SU-DHL-6 (cell line): ENCODE results near the gene SCN8A.

Experiments used
- H2AFZ ChIP-seq: fragments of 200-600 bp; sonication (generic); 2 replicates; pipeline ENCODE4 v1.6.1; 2014; ENCODE audit warnings: low read depth, mild to moderate bottlenecking, moderate library complexity, mixed read lengths, antibody characterized with exemption, low read length; ENCODE audit not compliant: severe bottlenecking
- H3F3A ChIP-seq: fragments of 200-600 bp; shearing (Covaris generic); 2 replicates; pipeline ENCODE4 v1.6.0; 2016; ENCODE audit warnings: antibody characterized with exemption, mild to moderate bottlenecking; ENCODE audit not compliant: insufficient read depth
- H3K27ac ChIP-seq: fragments of 200-600 bp; sonication (generic); 2 replicates; pipeline ENCODE4 v1.5.1; 2016; ENCODE audit warnings: low read depth, mild to moderate bottlenecking, low read length, moderate library complexity, mixed read lengths
- H3K27me3 ChIP-seq: fragments of 200-600 bp; sonication (generic), shearing (Covaris generic); 2 replicates; pipeline ENCODE4 v1.6.0; 2014; ENCODE audit warnings: mild to moderate bottlenecking, low read length
- H3K36me3 ChIP-seq: fragments of 200-600 bp; sonication (generic); 2 replicates; pipeline ENCODE4 v1.6.1; 2014; ENCODE audit warnings: mild to moderate bottlenecking, low read length, mixed read lengths
- H3K4me2 ChIP-seq: fragments of 300-600, 200-600 bp; shearing (Covaris generic), sonication (generic); 2 replicates; pipeline ENCODE4 v1.6.0; 2014; ENCODE audit warnings: low read length, low read depth, mild to moderate bottlenecking; ENCODE audit not compliant: poor library complexity, severe bottlenecking
- H3K4me3 ChIP-seq: fragments of 200-600 bp; sonication (generic); 2 replicates; pipeline ENCODE4 v1.5.1; 2014; ENCODE audit warnings: antibody characterized with exemption, low read length, mild to moderate bottlenecking, mixed read lengths; ENCODE audit not compliant: insufficient read depth, poor library complexity, severe bottlenecking
- H3K79me2 ChIP-seq: fragments of 200-600 bp; sonication (generic); 2 replicates; pipeline ENCODE4 v1.6.1; 2014; ENCODE audit warnings: mild to moderate bottlenecking, low read length, moderate library complexity; ENCODE audit not compliant: insufficient read depth
- H3K9ac ChIP-seq: fragments of 200-600 bp; sonication (generic); 2 replicates; pipeline ENCODE4 v1.7.0; 2014; ENCODE audit warnings: mild to moderate bottlenecking, low read length
- H3K9me2 ChIP-seq: fragments of 200-600 bp; sonication (generic); replicated peaks from 2 replicates; pipeline ENCODE4 v1.6.1; 2014; ENCODE audit warnings: low read length; ENCODE audit not compliant: insufficient read depth
- H3K9me3 ChIP-seq: fragments of 200-600 bp; sonication (generic); 2 replicates; pipeline ENCODE4 v1.6.1; 2014; ENCODE audit warnings: low read length, mixed read lengths; ENCODE audit not compliant: insufficient read depth
- H4K20me1 ChIP-seq: fragments of 200-600 bp; sonication (generic); 2 replicates; pipeline ENCODE4 v1.6.1; 2014; ENCODE audit warnings: low read depth, mild to moderate bottlenecking, antibody characterized with exemption, low read length, moderate library complexity, mixed read lengths
- CTCF ChIP-seq: fragments of 200-600 bp; sonication (generic); IDR thresholded peaks from one replicate; pipeline ENCODE4 v1.5.1; 2017; ENCODE audit warnings: antibody characterized with exemption, mild to moderate bottlenecking, low read length, moderate library complexity; ENCODE audit not compliant: insufficient read depth, poor library complexity, severe bottlenecking
- EZH2phosphoT487 ChIP-seq: fragments of 200-600 bp; sonication (generic), shearing (Covaris generic); conservative IDR thresholded peaks from 2 replicates; pipeline ENCODE4 v1.6.1; 2018; ENCODE audit warnings: mild to moderate bottlenecking, antibody characterized with exemption, low read length, moderate library complexity, mixed read lengths

Gene SCN8A

GRCh38 chr12:51702587-51702986, 111.6 kb downstream of the SCN8A start:
- no peak overlapping the region for H3K4me2 ChIP-seq
- H3F3A ChIP-seq = no peaks in the 10 kb centered on the region
- no peak overlapping the region for H3K4me3 ChIP-seq
- no peak overlapping the region for H3K9ac ChIP-seq
- no peaks in the 10 kb centered on the region for H3K9me2 ChIP-seq
- TF ChIP-seq CTCF (no peak), EZH2phosphoT487 (no peak)
- no peaks in the 10 kb centered on the region for H3K79me2 ChIP-seq
- no peak overlapping the region for H3K27ac ChIP-seq
- H3K36me3 ChIP-seq = no peaks in the 10 kb centered on the region
- H4K20me1 ChIP-seq = no peaks in the 10 kb centered on the region
- no peak overlapping the region for H2AFZ ChIP-seq
- no peaks in the 10 kb centered on the region for H3K27me3 ChIP-seq
- no peaks in the 10 kb centered on the region for H3K9me3 ChIP-seq

- Histone ChIP-seq H3K9me2 (no peaks in the 10 kb centered on the region), H3K9ac (no peak overlapping the region), H3K36me3 (no peaks in the 10 kb centered on the region), H3K27ac (no peak overlapping the region), H3K79me2 (no peaks in the 10 kb centered on the region), H3K4me3 (no peak overlapping the region), H3K4me2 (no peak overlapping the region), H3F3A (no peaks in the 10 kb centered on the region), H3K27me3 (no peaks in the 10 kb centered on the region), H4K20me1 (no peaks in the 10 kb centered on the region), H3K9me3 (no peaks in the 10 kb centered on the region), H2AFZ (no peak overlapping the region)
- TF ChIP-seq CTCF = no peak
Measured at GRCh38 chr12:51705450-51705849, 114.4 kb downstream of the SCN8A start.

- no peaks in the 10 kb centered on the region for H3K9me2 ChIP-seq
- H3K36me3 ChIP-seq = no peaks in the 10 kb centered on the region
- H4K20me1 ChIP-seq = no peaks in the 10 kb centered on the region
- no peak overlapping the region for H3K4me3 ChIP-seq
- no peak overlapping the region for H3K9ac ChIP-seq
- no peak overlapping the region for H3K4me2 ChIP-seq
- no peak overlapping the region for H3K27ac ChIP-seq
- no peaks in the 10 kb centered on the region for H3K79me2 ChIP-seq
- no peaks in the 10 kb centered on the region for H3K27me3 ChIP-seq
- H3K9me3 ChIP-seq = no peaks in the 10 kb centered on the region
- no peaks in the 10 kb centered on the region for H3F3A ChIP-seq
- TF ChIP-seq CTCF (no peak), EZH2phosphoT487 (no peak)
- no peak overlapping the region for H2AFZ ChIP-seq
Measured at GRCh38 chr12:51706206-51706605, 115.2 kb downstream of the SCN8A start.

- Histone ChIP-seq H3K9ac (no peak overlapping the region), H3F3A (no peaks in the 10 kb centered on the region), H4K20me1 (no peaks in the 10 kb centered on the region), H2AFZ (no peak overlapping the region), H3K36me3 (no peaks in the 10 kb centered on the region), H3K27me3 (no peaks in the 10 kb centered on the region), H3K9me2 (no peaks in the 10 kb centered on the region), H3K79me2 (no peaks in the 10 kb centered on the region), H3K4me3 (no peak overlapping the region), H3K4me2 (no peak overlapping the region), H3K27ac (no peak overlapping the region), H3K9me3 (no peaks in the 10 kb centered on the region)
- no peak for TF ChIP-seq CTCF
- no peak for TF ChIP-seq EZH2phosphoT487
Measured at GRCh38 chr12:51714666-51715065, 123.6 kb downstream of the SCN8A start.
